Measurements from ENCODE around the gene ERI3. TPM values are rescaled to one million over a fixed set of nuclear protein-coding genes. Genes with fewer than 3 reads are reported as not detected.

The ERI3 gene
- total RNA-seq, 1 donor from 2014 or later = 70.7 TPM

DNA sequence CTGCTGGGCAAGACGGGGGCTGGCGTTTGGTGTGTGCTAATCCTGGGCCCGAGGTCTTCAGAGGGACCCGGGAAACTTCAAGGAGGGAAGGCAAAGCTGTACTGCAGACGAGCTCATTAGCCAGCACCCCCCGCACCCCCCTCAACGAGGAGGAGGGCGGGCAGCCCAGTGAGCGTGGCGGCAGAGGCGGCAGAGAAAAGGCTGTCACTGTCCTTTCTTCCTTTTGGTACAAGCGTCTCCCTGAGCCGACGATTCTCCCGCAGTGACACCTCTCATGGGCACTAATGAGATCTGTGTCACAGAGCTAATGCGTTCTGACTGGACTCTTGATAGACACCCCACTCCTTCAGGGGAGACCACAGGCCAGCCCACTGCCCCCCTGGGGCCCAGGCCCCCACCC is 112.3 kb downstream of the ERI3 start:
- Mint-ChIP-seq H3K27ac (no peak overlapping the region), H3K27me3 (ENCODE audit: low read depth) (no peaks in the 10 kb centered on the region), H3K9me3 (no peaks in the 10 kb centered on the region), H3K4me1 (peaks cover 40% of the 10 kb centered on the region), H3K36me3 (peaks cover 4% of the 10 kb centered on the region), H3K4me3 (no peak overlapping the region)
- DNase-seq (ENCODE audit: low spot score in 2 of 2, unreplicated experiment in 2 of 2) = no peak
- TF ChIP-seq, protein P1, sequence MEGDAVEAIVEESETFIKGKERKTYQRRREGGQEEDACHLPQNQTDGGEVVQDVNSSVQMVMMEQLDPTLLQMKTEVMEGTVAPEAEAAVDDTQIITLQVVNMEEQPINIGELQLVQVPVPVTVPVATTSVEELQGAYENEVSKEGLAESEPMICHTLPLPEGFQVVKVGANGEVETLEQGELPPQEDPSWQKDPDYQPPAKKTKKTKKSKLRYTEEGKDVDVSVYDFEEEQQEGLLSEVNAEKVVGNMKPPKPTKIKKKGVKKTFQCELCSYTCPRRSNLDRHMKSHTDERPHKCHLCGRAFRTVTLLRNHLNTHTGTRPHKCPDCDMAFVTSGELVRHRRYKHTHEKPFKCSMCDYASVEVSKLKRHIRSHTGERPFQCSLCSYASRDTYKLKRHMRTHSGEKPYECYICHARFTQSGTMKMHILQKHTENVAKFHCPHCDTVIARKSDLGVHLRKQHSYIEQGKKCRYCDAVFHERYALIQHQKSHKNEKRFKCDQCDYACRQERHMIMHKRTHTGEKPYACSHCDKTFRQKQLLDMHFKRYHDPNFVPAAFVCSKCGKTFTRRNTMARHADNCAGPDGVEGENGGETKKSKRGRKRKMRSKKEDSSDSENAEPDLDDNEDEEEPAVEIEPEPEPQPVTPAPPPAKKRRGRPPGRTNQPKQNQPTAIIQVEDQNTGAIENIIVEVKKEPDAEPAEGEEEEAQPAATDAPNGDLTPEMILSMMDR (IDR thresholded peaks at IDR 0.05; ENCODE audit: unreplicated experiment) = no peak

DNA sequence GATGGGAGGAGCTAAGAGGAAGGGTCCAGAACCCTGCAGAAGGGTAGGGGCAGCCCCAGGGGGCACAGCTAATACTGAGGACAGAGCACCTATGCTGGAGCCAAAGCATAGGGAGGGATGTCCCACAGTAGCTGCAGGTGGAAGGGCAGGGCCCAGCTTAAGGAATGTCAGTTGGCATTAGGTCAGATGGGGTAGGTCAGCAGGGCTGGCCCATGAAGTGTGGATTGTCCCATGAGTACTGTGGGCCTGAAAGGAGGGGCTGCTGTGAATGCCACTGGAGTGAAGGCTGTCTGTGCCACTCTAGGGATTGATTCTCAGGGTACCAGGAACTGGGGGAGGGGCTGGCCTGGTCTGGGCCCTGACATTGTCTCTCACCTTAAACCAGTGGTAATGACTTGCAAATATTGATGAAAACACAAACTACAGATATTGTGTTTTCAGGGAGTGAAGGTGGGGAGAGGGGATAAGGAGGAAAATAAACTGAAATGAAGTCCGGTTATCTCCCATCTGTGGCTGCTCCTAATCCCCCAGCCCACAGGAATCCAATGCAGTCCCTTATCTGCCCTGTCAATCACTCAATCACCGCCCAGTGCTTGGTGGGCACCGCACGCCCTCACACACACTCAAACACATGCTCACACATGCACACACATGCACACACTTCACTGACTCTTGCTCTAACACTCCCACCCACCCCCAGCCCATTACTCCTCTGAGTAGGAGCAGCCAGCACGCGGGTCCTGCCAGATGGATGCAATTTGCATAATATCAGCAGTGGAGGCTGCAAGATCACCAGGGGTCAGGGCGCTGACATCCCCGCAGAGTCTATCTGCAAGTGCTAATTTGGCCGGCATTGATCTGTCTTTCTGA is 114.0 kb downstream of the ERI3 start:
- Mint-ChIP-seq H3K4me3 (no peak overlapping the region), H3K27me3 (ENCODE audit: low read depth) (peaks cover 2% of the 10 kb centered on the region), H3K4me1 (peaks cover 47% of the 10 kb centered on the region), H3K36me3 (peaks cover 8% of the 10 kb centered on the region), H3K9me3 (no peaks in the 10 kb centered on the region), H3K27ac (no peak overlapping the region)
- TF ChIP-seq, protein P1 (IDR thresholded peaks at IDR 0.05; ENCODE audit: unreplicated experiment) = no peak
- DNase-seq (ENCODE audit: low spot score in 2 of 2, unreplicated experiment in 2 of 2) = no peak

DNA sequence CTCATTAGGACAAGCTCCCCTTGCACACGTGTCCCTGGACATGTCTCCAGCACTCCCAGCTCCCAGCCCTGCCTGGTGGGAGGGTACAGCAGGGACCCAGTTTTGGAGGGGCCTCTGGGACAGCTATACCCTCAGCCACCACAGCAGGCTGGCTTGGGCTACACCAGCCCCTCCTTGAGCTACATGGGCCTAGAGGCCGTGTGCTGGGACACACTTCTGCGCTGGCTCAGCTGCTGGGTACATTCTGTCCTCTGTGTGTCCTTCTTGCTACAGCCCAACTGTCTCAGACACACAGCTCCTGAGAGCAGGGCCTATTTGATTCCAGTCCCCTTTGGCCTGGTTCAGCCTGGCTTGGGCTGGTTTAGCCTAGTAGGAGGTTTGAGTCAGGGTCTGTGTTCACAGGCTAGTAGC is 115.1 kb downstream of the ERI3 start:
- H3K9me3 Mint-ChIP-seq = no peaks in the 10 kb centered on the region
- peaks cover 9% of the 10 kb centered on the region for H3K36me3 Mint-ChIP-seq
- H3K27ac Mint-ChIP-seq = peak overlapping the region; percentile 70
- TF ChIP-seq, protein P1 (IDR thresholded peaks at IDR 0.05; ENCODE audit: unreplicated experiment) = no peak
- no peak overlapping the region for H3K4me3 Mint-ChIP-seq
- H3K27me3 Mint-ChIP-seq (ENCODE audit: low read depth) = peaks cover 2% of the 10 kb centered on the region
- H3K4me1 Mint-ChIP-seq = peaks cover 47% of the 10 kb centered on the region
- no peak for DNase-seq (ENCODE audit: low spot score in 2 of 2, unreplicated experiment in 2 of 2)

DNA sequence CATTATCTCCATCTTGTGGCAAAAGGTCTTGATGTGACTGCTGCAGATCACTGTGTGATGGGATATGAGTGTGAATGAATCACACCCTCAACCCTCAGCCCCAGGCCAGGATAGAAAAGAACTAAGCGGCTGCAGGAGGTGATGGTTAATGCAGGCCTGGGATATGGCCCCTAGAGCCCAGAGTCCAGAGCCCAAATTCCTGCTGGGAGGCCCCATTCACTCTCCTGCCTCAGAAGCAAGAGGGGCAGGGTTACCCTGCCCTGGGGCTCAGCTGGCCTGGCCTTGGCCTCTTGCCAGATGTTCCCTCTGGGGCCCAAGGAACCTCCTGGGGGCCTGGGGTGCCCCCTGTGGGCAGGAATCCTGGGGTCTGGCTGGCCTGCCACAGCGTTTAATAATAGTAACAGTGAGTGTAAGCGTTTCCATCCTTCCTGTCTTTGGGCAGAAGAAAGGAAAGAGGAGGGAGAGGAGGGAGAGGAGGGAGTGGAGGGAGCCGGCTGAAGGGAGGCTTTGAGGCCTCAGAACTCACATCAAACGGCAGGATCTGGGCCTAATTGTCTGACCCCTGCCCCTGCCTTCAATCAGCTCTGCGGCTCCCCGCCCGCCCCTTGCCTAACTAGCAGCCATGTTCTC is 115.6 kb downstream of the ERI3 start:
- DNase-seq (ENCODE audit: low spot score in 2 of 2, unreplicated experiment in 2 of 2) = peak in 1 of 2 experiments; percentile 45
- Mint-ChIP-seq H3K4me3 (no peak overlapping the region), H3K27me3 (ENCODE audit: low read depth) (peaks cover 2% of the 10 kb centered on the region), H3K36me3 (peaks cover 9% of the 10 kb centered on the region), H3K9me3 (no peaks in the 10 kb centered on the region), H3K27ac (peak overlapping the region; percentile 30), H3K4me1 (peaks cover 47% of the 10 kb centered on the region)
- TF ChIP-seq, protein P1 (IDR thresholded peaks at IDR 0.05; ENCODE audit: unreplicated experiment) = no peak

DNA sequence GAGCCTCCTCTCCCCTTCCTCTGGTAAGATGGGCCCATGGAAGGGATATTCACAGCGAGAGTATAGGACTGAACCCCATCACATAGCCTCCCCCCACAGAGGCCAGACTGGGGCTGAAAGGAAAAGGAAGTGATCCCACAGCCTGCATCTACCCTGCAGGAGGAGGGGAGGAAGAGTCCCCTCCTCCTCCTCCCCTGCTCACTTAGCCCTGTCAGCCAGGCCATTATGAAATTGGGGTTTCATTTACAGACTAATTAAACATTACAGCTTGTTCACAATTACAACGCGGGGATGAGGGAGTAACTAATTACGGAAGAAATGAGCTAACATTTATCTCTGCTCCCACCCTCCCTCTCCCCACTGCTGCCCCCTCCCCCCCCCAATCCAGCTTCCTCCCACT is 116.4 kb downstream of the ERI3 start:
- Mint-ChIP-seq H3K27ac (no peak overlapping the region), H3K27me3 (ENCODE audit: low read depth) (peaks cover 2% of the 10 kb centered on the region), H3K4me3 (no peak overlapping the region), H3K36me3 (peaks cover 8% of the 10 kb centered on the region), H3K4me1 (peaks cover 47% of the 10 kb centered on the region), H3K9me3 (no peaks in the 10 kb centered on the region)
- TF ChIP-seq, protein P1 (IDR thresholded peaks at IDR 0.05; ENCODE audit: unreplicated experiment) = no peak
- DNase-seq (ENCODE audit: low spot score in 2 of 2, unreplicated experiment in 2 of 2) = no peak

Data from mesothelial cell of epicardium (in vitro differentiated cells).